Mesenchymal stem cell (in vitro differentiated cells and primary cell): Measurements from ENCODE around the gene GTF2F1.
"Not testable (repeated sequence)": the region's sequence is repeated elsewhere in the genome, so short reads cannot be mapped to it uniquely, and the experiment has no call there.

Experiments
- DNase-seq: peaks from one replicate; pipeline ENCODE4 v3.0.0-alpha.2; 2013
- H2AFZ ChIP-seq: one replicate; pipeline ENCODE4 v1.6.1; 2013; ENCODE audit warnings: low read depth, mild to moderate bottlenecking, control low read depth, inconsistent platforms, low read length, moderate library complexity
- H2AK5ac ChIP-seq: 2 replicates; pipeline ENCODE4 v1.6.1; 2013; ENCODE audit warnings: low read length, moderate library complexity, mild to moderate bottlenecking, inconsistent platforms; ENCODE audit not compliant: severe bottlenecking
- H2BK120ac ChIP-seq: one replicate; pipeline ENCODE4 v1.6.1; 2013; ENCODE audit warnings: low read depth, mild to moderate bottlenecking, inconsistent platforms, low read length, moderate library complexity
- H2BK12ac ChIP-seq, 2 experiments: one replicate each; pipeline ENCODE4 v1.6.1; 2013; ENCODE audit warnings: inconsistent platforms in 2 of 2, low read length in 2 of 2, mild to moderate bottlenecking in 2 of 2, moderate library complexity in 2 of 2, control low read depth in 1 of 2
- H2BK15ac ChIP-seq: one replicate; pipeline ENCODE4 v1.6.1; 2013; ENCODE audit warnings: mild to moderate bottlenecking, low read depth, inconsistent platforms; ENCODE audit not compliant: poor library complexity, severe bottlenecking
- H2BK5ac ChIP-seq: 2 replicates; pipeline ENCODE4 v1.6.1; 2013; ENCODE audit warnings: low read depth, mild to moderate bottlenecking, low read length, control low read depth, inconsistent platforms; ENCODE audit not compliant: poor library complexity, severe bottlenecking
- H3K14ac ChIP-seq, 2 experiments: one replicate each; pipeline ENCODE4 v1.6.1; 2013; ENCODE audit warnings: inconsistent platforms in 2 of 2, low read length in 2 of 2, control low read depth in 1 of 2, mild to moderate bottlenecking in 1 of 2, moderate library complexity in 1 of 2
- H3K18ac ChIP-seq, 2 experiments: one replicate each; pipeline ENCODE4 v1.6.1; 2013; ENCODE audit warnings: inconsistent platforms in 2 of 2, low read length in 2 of 2, control low read depth in 1 of 2, low read depth in 1 of 2, mild to moderate bottlenecking in 1 of 2
- H3K23ac ChIP-seq, 2 experiments: one replicate each; pipeline ENCODE4 v1.6.1; 2013; ENCODE audit warnings: inconsistent platforms in 2 of 2, low read length in 2 of 2, mild to moderate bottlenecking in 2 of 2, moderate library complexity in 2 of 2, control low read depth in 1 of 2
- H3K27ac ChIP-seq: 2 replicates; pipeline ENCODE4 v1.5.1; 2013; ENCODE audit warnings: mild to moderate bottlenecking, moderate library complexity, low read length, control low read depth, inconsistent platforms; ENCODE audit not compliant: poor library complexity, severe bottlenecking
- H3K27me3 ChIP-seq, 2 experiments: 2 replicates each; pipeline versions ENCODE4 v1.6.1 to v1.7.0; 2013; ENCODE audit warnings: low read length in 2 of 2, mild to moderate bottlenecking in 2 of 2, moderate library complexity in 2 of 2, control low read depth in 1 of 2, inconsistent platforms in 1 of 2; ENCODE audit not compliant: control insufficient read depth in 1 of 2, insufficient read depth in 1 of 2
- H3K36me3 ChIP-seq, 2 experiments: 2 replicates each; pipeline versions ENCODE4 v1.6.1 to v1.7.0; 2013; ENCODE audit warnings: low read length in 2 of 2, control low read depth in 1 of 2, inconsistent platforms in 1 of 2, low read depth in 1 of 2, mild to moderate bottlenecking in 1 of 2; ENCODE audit not compliant: insufficient read depth in 2 of 2, control insufficient read depth in 1 of 2
- H3K4ac ChIP-seq, 2 experiments: one replicate each; pipeline ENCODE4 v1.6.1; 2013; ENCODE audit warnings: inconsistent platforms in 2 of 2, low read length in 2 of 2, mild to moderate bottlenecking in 2 of 2, moderate library complexity in 2 of 2, control low read depth in 1 of 2, low read depth in 1 of 2
- H3K4me1 ChIP-seq: 2 replicates; pipeline ENCODE4 v1.6.1; 2013; ENCODE audit warnings: low read depth, low read length, control low read depth; ENCODE audit not compliant: control insufficient read depth, insufficient read depth
- H3K4me2 ChIP-seq: 2 replicates; pipeline ENCODE4 v1.6.1; 2013; ENCODE audit warnings: low read length, mild to moderate bottlenecking, inconsistent platforms; ENCODE audit not compliant: poor library complexity, severe bottlenecking
- H3K4me3 ChIP-seq, 2 experiments: 2 replicates each; pipeline versions ENCODE4 v1.5.1 to v1.7.0; 2013; ENCODE audit warnings: low read length in 2 of 2, mild to moderate bottlenecking in 2 of 2, control low read depth in 1 of 2, low read depth in 1 of 2; ENCODE audit not compliant: insufficient read depth in 1 of 2
- H3K79me1 ChIP-seq: replicated peaks from 2 replicates; pipeline ENCODE4 v1.6.1; 2013; ENCODE audit warnings: mild to moderate bottlenecking, control low read depth, low read length, inconsistent platforms; ENCODE audit not compliant: poor library complexity, severe bottlenecking
- H3K9ac ChIP-seq: 2 replicates; pipeline ENCODE4 v1.7.0; 2013; ENCODE audit warnings: mild to moderate bottlenecking, low read length, moderate library complexity
- H3K9me3 ChIP-seq: 2 replicates; pipeline ENCODE4 v1.7.0; 2013; ENCODE audit warnings: mild to moderate bottlenecking, low read length; ENCODE audit not compliant: control insufficient read depth
- H4K8ac ChIP-seq: one replicate; pipeline ENCODE4 v1.6.1; 2013; ENCODE audit warnings: inconsistent platforms, mild to moderate bottlenecking, low read length, moderate library complexity
- H4K91ac ChIP-seq: one replicate; pipeline ENCODE4 v1.6.1; 2013; ENCODE audit warnings: mild to moderate bottlenecking, low read length, inconsistent platforms
- WGBS: methylation state at CpG from one replicate; pipeline ENCODE4 v1.1.7; 2013; ENCODE audit warnings: mixed read lengths; 5-methylcytosine and 5-hydroxymethylcytosine counted together

The GTF2F1 gene

DNA sequence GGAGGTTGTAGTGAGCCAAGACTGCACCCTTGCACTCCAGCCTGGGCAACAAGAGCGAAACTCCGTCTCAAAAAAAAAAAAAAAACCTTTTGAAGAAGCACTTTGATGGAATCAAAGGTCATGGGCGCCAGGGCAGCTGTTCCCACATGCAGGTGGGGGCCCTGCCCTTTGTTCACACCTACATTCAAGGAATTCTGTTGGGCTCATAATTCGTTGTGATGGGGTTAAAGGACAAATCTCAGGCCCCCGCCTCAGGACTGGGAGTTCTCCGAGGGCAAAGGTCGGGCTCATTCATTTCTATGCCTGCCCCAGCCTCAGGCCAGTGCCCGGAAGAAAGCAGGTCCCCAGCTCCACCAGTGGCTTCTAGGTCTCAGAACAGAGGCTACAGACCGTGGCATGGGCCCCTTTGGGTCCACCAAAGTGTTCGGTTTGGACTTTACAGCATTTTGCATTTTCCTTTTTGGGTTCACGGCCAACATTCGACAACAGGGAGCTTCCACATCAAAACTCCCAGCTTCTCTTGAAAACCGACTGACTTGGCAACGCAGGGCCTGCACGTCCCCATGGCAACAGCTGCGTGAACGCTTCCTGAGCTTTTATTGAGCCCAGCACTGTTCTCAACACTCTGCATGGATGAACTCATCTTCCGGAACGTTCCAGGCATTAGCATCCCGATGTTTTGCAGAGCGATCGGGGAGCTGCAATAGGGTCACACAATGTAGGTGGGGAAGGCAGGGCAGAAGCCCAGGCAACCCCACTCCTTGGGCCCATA, 10.1 kb upstream of the GTF2F1 start:
- Histone ChIP-seq H3K9me3 (no peaks in the 10 kb centered on the region), H2AFZ (no peak overlapping the region), H2BK12ac (no peak overlapping the region), H3K14ac (no peak overlapping the region), H4K8ac (no peak overlapping the region), H3K9ac (peak overlapping the region; percentile 43), H2BK15ac (no peak overlapping the region), H3K18ac (no peak overlapping the region), H2AK5ac (no peak overlapping the region), H3K4ac (no peak overlapping the region), H3K36me3 (no peaks in the 10 kb centered on the region), H3K79me1 (no peaks in the 10 kb centered on the region), H3K4me1 (no peaks in the 10 kb centered on the region), H3K27me3 (no peaks in the 10 kb centered on the region), H3K4me3 (no peak overlapping the region), H4K91ac (no peak overlapping the region), H3K4me2 (no peak overlapping the region), H2BK120ac (no peak overlapping the region), H3K23ac (no peak overlapping the region), H2BK5ac (no peak overlapping the region), H3K27ac (no peak overlapping the region)
- 78% methylated on average over 22 of the region's 22 CpGs for WGBS
- DNase-seq = no peak

DNA sequence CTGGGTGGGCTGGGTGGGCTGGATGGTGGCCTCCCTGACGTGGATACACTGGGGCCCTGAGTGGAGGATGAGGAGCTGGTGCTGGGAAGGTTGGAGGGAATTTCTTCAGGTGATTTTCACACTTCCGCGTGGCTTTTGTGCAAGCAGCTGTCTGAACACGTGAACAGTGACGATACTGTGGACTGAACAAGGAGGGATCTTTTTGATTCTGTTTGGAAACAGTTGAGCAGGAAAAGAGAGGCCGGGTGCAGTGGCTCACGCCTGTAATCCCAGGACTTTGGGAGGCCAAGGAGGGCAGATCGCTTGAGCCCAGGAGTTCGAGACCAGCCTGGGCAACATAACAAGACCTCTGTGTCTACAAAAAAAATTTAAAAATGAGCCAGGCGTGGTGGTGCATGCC, 9.1 kb upstream of the GTF2F1 start:
- Histone ChIP-seq H3K79me1 (no peaks in the 10 kb centered on the region), H3K4me2 (no peak overlapping the region), H3K4me1 (no peaks in the 10 kb centered on the region), H3K14ac (no peak overlapping the region), H3K9ac (no peak overlapping the region), H3K27ac (no peak overlapping the region), H3K4me3 (no peak overlapping the region), H2AK5ac (no peak overlapping the region), H3K4ac (no peak overlapping the region), H2BK120ac (no peak overlapping the region), H3K9me3 (no peaks in the 10 kb centered on the region), H3K23ac (no peak overlapping the region), H3K27me3 (no peaks in the 10 kb centered on the region), H2BK5ac (no peak overlapping the region), H3K18ac (no peak overlapping the region), H3K36me3 (no peaks in the 10 kb centered on the region), H4K8ac (no peak overlapping the region), H4K91ac (no peak overlapping the region), H2BK12ac (no peak overlapping the region), H2BK15ac (no peak overlapping the region), H2AFZ (no peak overlapping the region)
- WGBS = 83% methylated on average over 10 of the region's 10 CpGs
- DNase-seq = no peak

DNA sequence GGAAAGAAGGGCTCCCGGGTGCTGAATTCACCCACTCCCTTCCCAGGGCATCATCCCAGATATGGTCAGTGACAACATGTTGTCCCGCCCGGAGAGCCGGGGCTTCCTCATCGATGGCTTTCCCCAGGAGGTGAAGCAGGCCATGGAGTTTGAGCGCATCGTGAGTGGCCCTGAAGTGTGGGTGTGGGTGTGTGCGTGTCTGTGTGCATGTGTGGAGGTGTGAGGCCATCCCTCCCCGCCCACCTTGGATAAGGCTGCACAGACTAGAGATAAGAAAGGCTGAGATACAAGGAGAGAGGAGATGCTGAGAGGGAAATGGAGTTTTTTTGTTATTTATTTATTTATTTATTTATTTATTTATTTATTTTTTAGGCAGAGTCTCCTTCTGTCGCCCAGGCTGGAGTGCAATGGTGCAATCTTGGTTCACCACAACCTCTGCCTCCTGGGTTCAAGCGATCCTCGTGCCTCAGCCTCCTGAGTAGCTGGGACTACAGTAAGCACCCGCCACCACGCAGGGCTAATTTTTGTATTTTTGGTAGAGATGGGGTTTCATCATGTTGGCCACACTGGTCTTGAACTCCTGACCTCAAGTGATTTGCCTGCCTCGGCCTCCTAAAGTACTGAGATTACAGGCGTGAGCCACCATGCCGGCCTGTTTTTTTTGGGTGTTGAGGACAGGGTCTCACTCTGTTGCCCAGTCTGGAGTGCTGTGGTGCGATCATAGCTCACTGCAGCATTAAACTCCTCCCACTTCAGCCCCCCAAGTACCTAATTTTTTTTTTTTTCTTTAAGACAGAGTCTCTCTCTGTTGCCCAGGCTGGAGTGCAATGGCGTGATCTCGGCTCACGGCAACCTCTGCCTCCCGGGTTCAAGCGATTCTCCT, 7.3 kb upstream of the GTF2F1 start:
- not testable (repeated sequence) for H3K9me3 ChIP-seq, H3K79me1 ChIP-seq, H2AK5ac ChIP-seq, H4K8ac ChIP-seq, H3K9ac ChIP-seq, H2BK15ac ChIP-seq, H3K4ac ChIP-seq, H3K4me3 ChIP-seq, H2BK120ac ChIP-seq, H3K4me1 ChIP-seq, H2BK12ac ChIP-seq, H3K14ac ChIP-seq, H3K4me2 ChIP-seq, H3K27ac ChIP-seq, H3K36me3 ChIP-seq, H2BK5ac ChIP-seq, H4K91ac ChIP-seq, H3K27me3 ChIP-seq, H2AFZ ChIP-seq, DNase-seq, H3K23ac ChIP-seq, H3K18ac ChIP-seq
- WGBS = 96% methylated on average over 23 of the region's 23 CpGs

DNA sequence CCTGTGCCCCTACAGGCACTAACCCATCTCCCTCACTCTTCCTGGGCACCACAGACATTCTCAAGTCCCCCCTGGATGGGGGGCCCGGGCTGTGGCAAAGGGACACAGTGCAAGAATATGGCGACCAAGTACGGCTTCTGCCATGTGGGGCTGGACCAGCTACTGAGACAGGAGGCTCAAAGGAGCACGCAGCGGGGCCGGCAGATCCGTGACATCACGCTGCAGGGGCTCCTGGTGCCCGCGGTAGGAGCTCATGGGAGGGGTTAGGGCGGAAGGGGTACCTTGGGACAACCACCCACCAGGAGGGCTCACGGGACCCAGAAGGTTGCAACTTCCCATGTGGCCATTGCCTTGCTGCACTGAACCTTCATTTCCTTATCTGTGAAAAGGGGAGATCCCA, 3.3 kb upstream of the GTF2F1 start:
- peak overlapping the region in 1 of 2 experiments; percentile 42 for H3K18ac ChIP-seq
- H3K4me2 ChIP-seq = no peak overlapping the region
- H2BK5ac ChIP-seq = no peak overlapping the region
- H2BK120ac ChIP-seq = no peak overlapping the region
- H3K4me1 ChIP-seq = peaks cover 8% of the 10 kb centered on the region
- no peak overlapping the region for H2AFZ ChIP-seq
- peaks cover 3 to 4% of the 10 kb centered on the region in 2 experiments for H3K36me3 ChIP-seq
- H4K91ac ChIP-seq = no peak overlapping the region
- no peaks in the 10 kb centered on the region for H3K9me3 ChIP-seq
- no peak overlapping the region for H3K4me3 ChIP-seq
- peak overlapping the region in 1 of 2 experiments; percentile 55 for H2BK12ac ChIP-seq
- H3K14ac ChIP-seq = no peak overlapping the region
- no peak overlapping the region for H4K8ac ChIP-seq
- H3K23ac ChIP-seq = no peak overlapping the region
- H3K27ac ChIP-seq = no peak overlapping the region
- no peak for DNase-seq
- WGBS = 92% methylated on average over 12 of the region's 12 CpGs
- H3K4ac ChIP-seq = no peak overlapping the region
- peak overlapping the region; percentile 50 for H2BK15ac ChIP-seq
- no peak overlapping the region for H2AK5ac ChIP-seq
- no peaks in the 10 kb centered on the region for H3K27me3 ChIP-seq
- H3K9ac ChIP-seq = no peak overlapping the region
- peaks cover 10% of the 10 kb centered on the region for H3K79me1 ChIP-seq
